ENCODE results near the gene GNAL.

GRCh38 chr18:11884396-11885030, 195.4 kb downstream of the GNAL start:
- TF ChIP-seq, protein P1, sequence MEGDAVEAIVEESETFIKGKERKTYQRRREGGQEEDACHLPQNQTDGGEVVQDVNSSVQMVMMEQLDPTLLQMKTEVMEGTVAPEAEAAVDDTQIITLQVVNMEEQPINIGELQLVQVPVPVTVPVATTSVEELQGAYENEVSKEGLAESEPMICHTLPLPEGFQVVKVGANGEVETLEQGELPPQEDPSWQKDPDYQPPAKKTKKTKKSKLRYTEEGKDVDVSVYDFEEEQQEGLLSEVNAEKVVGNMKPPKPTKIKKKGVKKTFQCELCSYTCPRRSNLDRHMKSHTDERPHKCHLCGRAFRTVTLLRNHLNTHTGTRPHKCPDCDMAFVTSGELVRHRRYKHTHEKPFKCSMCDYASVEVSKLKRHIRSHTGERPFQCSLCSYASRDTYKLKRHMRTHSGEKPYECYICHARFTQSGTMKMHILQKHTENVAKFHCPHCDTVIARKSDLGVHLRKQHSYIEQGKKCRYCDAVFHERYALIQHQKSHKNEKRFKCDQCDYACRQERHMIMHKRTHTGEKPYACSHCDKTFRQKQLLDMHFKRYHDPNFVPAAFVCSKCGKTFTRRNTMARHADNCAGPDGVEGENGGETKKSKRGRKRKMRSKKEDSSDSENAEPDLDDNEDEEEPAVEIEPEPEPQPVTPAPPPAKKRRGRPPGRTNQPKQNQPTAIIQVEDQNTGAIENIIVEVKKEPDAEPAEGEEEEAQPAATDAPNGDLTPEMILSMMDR (IDR thresholded peaks at IDR 0.05): no peak
- no peak for TF ChIP-seq REST (IDR thresholded peaks at IDR 0.05; ENCODE audit: insufficient read depth in 1 of 2, low read depth in 2 of 2, low read length in 1 of 2)

Measured in Panc1 (cell line).